ENCODE data around the gene LRRC55.

DNA sequence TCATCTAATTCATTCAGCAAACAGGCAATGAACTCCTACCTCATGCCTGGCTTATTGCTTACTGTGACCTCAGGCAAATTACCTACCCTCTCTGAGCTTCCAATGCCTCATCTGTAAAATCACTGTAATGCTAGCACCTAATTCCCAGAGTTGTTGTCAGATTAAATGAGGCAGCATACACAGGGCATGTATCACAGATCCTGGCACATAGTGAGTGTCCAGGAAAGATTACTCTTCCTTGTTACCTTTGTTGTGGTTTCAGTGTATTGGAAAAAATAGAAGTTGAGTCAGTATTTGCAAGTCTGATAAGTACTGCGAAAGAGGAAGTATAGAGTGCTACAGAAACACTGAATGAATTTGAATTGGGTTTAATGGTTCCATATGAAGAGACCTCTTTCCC lies 26.4 kb upstream of the LRRC55 start:
- TF ChIP-seq, protein P1, sequence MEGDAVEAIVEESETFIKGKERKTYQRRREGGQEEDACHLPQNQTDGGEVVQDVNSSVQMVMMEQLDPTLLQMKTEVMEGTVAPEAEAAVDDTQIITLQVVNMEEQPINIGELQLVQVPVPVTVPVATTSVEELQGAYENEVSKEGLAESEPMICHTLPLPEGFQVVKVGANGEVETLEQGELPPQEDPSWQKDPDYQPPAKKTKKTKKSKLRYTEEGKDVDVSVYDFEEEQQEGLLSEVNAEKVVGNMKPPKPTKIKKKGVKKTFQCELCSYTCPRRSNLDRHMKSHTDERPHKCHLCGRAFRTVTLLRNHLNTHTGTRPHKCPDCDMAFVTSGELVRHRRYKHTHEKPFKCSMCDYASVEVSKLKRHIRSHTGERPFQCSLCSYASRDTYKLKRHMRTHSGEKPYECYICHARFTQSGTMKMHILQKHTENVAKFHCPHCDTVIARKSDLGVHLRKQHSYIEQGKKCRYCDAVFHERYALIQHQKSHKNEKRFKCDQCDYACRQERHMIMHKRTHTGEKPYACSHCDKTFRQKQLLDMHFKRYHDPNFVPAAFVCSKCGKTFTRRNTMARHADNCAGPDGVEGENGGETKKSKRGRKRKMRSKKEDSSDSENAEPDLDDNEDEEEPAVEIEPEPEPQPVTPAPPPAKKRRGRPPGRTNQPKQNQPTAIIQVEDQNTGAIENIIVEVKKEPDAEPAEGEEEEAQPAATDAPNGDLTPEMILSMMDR (tag by site-specific recombination; IDR thresholded peaks at IDR 0.05), result no peak
- no peak for TF ChIP-seq BCL11A (tag by site-specific recombination; IDR thresholded peaks at IDR 0.05; ENCODE audit: low read depth)
- TF ChIP-seq YY1 (tag by site-specific recombination; IDR thresholded peaks at IDR 0.05), result no peak
- no peak for TF ChIP-seq ZNF121 (tag by site-specific recombination; IDR thresholded peaks at IDR 0.05)
